Right hindlimb (tissue), 1 donor: ENCODE results near the gene DEF6.
"Not testable (repeated sequence)": the region's sequence is repeated elsewhere in the genome, so short reads cannot be mapped to it uniquely, and the experiment has no call there.

Experiments used
- DNase-seq: peaks from one replicate; pipeline ENCODE4 v3.0.0-alpha.2; 2018

Gene DEF6

DNA sequence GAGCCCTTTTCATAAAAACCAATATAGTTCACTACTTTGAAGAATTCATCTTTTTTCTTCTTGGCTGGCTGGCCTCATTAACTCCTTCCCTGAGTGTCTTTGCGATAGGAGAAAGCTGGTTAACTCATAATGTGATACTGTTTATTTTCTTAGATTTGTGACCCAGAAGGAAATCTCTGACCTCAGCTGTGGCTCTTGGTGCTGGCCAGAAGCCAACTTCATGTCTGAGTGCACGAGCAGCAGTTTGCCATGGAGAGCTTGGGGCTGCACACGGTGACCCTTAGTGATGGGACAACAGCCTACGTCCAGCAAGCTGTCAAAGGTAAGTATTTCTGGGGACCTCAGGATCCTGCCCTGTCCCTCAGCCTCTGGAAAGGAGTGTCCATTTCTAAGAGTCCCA, 16.7 kb upstream of the DEF6 start:
- no peak for DNase-seq

DNA sequence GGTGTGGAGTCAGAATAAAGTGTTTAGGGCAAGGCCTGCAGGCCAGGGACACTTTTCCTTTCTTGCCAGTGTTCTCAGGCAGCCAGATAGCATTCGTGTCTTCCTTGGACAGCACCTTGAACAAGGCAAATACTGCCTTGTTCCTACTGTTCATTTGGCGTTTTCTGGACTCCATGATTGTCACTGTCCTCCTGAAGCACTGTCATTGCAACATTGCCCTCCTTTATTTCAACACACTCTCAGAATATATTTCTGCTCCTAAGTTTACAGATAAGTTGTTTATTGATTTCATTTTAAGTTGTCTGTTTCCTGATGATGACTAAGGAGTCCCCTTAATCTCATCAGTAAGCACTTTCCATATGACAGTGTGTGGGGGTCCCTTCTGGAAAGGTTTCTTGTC, 15.1 kb upstream of the DEF6 start:
- DNase-seq = no peak

DNA sequence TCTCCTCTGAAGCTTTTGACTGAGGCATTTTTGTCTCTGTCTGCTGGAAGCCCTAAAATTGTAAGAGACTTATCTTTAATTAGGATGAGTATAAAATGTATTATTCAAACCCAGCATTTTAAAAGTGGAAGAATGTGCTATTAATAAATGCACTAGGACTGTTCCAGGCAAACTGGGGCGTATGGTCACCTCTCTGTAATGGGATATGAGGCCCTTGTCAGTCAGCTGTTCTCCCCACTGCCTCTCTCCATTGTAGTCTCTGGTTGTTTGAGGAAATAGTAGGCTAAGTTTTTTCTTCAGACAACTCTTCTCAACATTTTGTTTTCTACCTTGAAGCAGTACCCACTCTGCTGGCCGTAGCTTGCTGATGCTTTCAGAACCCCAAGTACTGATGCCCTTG, 14.3 kb upstream of the DEF6 start:
- DNase-seq = no peak

DNA sequence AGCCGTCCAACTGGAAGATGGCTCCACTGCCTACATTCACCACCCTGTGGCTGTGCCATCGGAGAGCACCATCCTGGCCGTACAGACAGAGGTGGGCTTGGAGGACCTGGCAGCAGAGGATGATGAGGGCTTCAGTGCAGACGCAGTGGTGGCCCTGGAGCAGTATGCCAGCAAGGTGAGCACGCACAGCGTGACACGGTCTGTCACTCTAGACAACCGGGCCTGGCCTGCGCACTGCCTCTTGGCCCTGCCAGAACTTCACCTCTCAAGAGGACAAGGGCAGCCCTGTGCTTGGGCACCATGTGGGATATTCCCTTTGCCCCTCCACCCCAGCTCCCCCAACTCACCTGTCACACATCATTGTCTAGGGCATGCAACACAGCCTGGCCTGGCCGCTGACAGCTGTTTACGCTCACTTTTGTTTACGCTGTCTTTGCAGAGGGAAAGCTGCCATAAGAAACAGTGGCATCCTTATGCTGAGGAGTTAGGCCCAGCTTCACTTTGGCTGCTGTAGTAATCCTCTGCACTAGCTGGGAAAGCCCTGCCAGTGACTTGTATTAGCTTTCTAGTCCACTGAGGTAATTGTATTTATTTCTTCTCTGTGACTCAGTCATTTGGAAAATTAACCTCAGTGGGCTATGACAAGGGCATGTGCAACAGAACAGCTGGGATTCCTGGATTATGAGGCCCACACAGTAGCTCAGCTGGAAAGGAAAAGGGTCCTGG, 9.8 kb upstream of the DEF6 start:
- DNase-seq = no peak

DNA sequence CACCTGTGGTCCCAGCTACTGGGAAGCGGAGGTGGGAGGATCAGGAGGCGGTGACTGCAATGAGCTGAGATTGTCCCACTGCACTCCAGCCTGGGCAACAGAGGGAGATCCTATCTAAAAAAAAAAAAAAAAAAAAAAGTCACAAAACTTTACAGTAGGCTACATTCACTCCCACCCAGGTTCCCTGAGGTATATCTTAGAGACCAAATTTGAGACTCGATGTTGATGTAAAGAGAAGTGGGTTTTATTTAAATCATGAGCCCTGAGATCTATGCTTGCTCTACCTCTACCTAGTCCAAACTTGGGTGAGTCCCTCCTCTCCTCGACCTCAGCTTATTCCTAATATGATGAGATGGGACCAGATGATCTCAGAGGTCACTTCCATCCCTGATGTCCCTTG, 8.8 kb upstream of the DEF6 start:
- no peak for DNase-seq

DNA sequence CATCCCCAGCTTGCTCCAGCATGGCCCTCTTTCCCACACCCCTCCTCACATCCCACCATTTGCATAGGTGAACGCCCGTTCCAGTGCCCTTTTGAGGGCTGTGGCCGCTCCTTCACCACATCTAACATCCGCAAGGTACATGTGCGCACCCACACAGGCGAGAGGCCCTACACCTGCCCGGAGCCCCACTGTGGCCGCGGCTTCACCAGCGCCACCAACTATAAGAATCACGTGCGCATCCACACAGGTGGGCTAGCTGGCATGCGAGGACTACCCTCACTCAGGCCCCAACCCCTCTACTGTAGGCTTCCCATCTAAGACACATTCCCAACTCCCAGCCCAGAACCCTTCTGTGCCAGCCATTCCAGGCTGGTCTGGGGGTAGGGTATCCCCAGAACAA, 6.1 kb upstream of the DEF6 start:
- DNase-seq = no peak

DNA sequence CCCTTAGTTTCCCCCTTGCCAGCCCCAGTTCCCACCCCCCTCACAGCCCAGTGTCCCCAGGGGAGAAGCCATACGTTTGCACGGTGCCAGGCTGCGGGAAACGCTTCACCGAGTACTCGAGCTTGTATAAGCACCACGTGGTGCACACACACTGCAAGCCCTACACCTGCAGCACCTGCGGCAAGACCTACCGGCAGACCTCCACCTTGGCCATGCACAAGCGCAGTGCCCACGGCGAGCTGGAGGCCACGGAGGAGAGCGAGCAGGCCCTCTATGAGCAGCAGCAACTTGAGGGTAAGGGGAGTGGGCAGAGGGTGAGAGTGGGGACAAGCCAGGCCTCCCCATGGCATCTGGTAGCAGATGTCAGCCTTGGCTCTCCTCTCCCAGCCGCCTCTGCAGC, 5.1 kb upstream of the DEF6 start:
- DNase-seq = no peak

DNA sequence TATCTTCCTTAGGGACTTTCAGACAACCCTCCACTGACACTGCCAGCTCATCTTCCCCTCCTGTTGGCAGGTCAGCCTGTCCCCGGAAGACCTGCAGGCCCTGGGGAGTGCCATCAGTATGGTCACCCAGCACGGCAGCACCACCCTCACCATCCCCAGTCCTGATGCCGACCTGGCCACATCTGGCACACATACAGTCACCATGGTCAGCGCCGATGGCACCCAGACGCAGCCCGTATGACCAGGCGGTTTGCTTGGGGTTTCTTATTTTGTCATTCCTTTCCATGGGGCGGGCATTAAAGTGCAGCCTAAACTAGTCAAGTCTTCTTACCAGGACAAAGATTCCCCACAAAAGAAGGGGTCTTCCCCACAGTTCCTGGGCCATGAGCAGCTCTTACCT, 3.9 kb upstream of the DEF6 start:
- DNase-seq = no peak

DNA sequence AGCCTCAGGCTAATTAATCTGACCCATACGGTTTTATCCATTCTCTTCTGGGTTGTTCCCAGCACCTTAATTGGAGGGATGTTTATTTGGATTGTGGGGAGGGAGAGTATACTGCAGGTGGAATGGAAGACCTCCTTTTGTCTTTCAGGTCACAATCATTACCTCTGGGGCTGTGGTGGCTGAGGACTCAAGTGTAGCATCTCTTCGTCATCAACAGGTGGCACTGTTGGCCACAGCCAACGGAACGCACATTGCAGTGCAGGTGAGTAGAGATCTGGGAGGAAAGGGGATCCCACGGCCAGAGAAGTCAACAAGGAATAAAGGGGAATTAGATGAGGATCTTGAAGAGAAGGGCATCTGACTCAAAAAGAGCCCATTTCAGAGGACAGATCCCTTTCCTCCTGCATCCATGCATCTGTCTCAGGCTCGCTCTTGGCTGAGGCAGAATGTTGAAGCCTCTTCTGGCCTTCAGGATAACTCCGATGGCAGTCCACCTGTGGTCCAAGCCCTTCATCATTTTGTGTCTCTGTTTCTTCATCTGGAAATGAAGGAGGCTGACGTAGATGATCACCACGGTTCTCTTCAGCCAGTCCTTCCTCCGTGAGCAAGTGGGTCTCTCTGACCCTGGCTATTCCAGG, 3.2 kb upstream of the DEF6 start:
- DNase-seq = no peak

DNA sequence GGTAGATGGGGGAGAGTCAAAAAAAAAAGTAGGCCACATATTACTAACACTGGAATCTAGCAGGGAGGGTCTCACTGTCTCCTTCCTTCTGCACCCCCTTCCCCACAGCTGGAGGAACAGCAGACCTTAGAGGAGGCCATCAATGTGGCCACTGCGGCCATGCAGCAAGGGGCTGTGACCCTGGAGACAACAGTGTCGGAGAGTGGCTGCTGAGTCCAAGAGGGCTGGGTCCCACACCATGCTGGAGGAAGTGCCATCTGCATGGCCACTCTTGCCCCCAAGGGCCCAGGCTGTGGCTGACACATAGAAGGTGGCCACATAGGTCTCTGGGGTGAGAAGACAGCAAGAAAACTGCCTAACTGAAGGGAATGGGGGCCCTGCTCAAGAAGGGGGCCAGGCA, 2.6 kb upstream of the DEF6 start:
- no peak for DNase-seq

DNA sequence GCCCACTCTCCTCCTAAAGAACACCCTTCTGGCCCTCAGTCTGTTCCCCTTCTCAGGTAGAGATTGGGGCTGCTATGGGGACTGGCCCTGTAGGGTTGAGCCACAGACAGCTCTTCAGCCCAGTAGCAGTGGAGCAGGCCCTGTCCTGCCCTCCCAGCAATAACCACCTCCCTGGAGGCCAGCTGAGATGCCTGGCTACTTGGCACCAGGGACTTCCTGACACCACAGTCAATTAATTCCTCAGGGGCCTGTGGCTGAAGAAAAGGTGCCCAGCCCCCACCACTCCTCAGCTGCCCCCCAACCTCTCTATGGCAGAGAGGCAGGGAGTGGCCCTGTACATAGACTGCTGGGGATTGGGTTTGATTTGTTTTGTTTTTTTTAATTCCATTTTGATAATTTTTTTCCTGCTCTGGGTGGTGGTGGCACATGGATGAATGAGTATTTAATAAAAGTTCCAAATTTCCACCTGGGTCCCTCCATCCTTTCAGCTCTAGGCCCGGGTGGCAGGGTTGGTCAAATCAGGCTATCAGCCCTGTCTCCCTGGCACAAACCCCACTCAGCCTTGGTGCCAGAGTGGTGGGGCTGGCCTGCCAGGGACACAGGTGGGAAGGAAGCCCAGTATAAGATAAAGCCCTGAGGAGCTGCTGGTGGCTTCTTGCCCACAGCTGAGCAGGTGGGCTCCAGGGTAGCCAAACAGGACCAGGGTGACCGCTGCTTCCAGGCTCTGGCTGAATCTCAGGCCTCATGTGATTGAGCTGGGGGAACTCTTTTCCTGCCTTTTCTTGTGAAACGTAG, 1.9 kb upstream of the DEF6 start:
- DNase-seq = no peak

DNA sequence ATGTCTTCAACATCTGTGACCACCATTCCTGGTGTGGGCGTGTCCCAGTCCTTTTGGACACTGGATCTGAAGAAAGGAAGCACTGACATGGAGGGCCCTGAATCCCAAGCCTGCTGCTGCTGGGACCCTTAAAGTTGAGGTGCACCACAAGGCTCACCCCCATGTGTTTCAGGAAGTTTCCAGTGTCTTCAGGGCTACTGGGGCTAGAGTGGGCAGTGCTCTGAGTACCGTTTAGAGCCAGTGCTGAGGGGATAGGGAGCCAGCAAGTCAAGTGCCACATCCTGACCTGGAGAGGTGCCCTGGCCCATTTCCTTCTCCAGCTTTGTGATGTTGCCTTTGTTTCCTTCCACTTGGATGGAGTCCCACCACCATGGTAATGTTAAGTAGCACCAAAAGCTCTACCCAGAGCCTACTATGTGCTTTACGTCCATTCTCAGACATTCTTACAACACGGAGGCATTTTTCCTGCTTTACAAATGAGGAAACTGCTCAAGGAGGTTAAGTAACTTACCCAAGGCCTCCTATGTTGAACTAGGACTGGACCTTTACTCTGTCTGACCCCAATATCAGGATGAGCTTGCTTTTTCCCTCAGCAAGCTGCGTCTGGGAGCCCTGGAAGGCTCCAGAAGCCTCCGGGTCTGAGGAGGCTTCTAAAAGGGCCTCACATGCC, 552 bp upstream of the DEF6 start:
- no peak for DNase-seq

DNA sequence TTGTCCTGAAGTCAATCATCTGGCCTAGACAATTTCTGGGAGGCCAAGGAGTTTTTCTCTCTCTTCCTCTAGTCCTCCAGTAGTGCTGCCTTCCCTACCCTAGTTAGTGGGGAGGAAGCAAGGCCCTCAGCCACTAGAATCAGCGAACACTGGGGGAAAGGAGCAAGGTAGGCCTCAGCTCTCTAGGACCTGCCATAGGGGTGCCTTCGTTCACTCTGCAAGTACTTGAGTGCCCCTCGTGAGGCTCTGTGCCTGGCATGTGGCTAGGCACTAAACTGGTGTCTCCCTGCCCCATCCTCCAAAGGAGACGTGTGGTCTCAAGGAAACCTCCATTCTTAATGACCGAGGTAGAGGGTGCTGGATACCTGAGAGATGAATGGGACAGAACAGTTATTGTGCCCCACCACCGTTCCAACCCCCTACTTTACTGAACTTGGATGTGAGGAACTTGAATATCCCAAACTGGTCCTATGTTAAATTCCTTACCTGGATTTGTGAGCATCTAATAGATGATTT, 1.1 kb downstream of the DEF6 start:
- DNase-seq = no peak

DNA sequence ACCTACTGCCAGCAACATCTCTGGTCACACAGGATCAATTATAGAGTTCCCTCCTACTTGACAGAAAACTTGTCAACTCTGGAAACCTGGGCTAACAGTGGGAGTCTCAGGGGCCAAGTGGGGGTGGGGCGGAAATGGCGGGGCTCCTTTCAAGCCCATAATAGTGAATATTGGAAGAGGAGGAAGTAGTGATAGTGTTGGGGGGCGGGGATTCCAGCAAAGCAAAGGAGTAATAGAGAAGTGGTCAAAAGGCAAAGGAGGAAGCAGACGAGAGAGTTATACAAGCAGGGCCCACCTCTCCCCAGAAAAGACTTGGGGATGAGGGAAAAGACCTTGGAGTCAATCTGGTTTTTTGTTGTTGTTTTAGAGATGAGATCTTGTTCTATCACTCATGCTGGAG, 2.1 kb downstream of the DEF6 start:
- DNase-seq = no peak

DNA sequence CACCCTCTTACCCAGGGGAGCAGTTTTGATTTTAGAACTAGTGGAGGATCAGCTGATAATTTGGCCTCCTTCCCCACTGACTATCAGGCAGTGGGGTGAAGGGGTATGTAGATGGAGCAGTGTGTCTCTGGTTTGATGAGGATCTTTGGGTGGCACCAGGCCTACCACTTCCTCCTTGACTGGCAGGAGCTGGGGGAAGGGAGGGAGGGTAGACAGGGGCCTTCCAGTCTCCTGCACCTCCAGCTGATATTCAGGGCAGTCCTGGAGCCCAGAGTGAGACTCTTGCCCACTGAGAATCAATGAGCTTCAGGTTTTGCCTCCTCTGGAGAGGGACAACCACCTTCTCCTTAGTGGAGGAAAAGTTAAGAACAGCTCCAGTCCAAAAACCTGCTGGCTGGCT, 3.2 kb downstream of the DEF6 start:
- no peak for DNase-seq

DNA sequence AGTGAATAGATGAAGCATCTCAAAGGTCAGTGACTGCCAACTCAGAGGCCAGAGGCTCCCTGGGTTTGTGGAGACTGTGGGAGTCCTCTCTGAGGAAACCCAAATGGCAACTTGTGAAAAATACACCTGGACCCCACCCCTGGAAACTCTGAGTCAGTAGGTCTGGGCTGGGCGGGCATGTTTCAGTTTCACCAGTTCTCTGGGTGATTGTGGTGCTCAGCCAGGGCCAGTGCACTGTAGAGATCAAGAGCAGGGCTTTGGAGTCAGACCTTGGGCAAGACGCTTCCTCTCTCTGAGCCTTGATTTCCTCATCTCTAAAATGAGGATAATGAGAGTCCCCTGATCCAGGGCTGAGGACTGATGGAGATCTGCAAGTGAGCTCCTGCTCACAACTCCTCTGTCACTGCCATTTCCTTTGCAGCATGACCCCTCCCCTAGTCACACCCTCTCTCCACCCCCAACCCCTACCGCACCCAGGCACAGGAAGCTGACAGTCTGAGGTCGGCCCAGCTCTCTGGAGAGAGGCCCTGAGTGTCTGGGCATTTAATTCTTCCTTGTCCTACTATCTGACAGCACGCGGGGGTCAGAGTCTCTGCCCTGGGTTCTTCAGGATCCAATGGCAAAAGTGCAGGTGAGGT, 5.1 kb downstream of the DEF6 start:
- no peak for DNase-seq

DNA sequence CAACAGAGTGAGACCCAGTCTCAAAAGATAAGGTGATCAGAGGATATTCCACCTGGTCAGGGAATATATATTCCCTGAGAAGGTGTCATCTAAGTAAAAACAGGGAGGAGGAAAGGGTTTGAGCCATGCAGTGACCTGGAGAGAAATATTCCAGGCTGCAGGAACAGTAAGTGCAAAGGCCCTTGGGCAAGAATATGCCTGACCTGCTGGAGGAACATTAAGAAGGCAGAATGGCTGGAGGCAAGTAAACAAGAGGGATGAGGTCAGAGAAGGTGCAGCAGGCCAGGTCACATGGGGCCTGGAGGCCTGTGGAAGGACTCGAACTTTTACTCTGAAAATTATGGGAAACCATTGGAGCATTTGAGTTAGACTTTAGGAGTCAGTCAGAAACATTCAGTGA, 6.7 kb downstream of the DEF6 start:
- DNase-seq = no peak

DNA sequence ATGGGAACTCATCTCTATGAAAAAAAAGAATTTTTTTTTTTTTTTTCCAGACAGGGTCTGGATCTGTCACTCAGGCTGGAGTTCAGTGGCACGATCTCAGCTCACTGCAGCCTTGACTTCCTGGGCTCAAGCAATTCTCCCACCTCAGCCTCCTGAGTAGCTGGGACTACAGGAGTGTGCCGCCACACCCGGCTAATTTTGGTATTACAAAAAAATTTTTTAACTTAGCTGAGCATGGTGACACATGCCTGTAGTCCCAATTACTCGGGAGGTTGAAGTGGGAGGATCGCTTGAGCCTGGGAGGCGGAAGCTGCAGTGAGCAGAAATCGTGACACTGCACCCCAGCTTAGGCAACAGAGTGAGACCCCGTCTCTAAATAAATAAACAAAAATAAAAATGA, 7.5 kb downstream of the DEF6 start:
- DNase-seq = no peak

DNA sequence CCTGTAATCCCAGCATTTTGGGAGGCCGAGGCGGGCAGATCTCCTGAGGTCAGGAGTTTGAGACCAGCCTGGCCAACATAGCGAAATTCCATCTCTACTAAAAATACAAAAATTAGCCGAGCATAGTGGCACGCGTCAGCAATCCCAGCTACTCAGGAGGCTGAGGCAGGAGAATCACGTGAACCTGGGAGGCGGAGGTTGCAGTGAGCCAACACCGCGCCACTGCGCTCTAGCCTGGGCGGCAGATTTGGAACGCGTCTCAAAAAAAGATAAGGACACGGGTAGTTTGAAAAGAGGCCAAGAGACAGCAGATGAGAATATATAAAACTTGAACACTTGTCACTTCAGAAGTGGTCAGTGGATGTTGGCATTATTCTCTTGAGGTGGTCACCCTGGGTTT, 9.5 kb downstream of the DEF6 start:
- not testable (repeated sequence) for DNase-seq

DNA sequence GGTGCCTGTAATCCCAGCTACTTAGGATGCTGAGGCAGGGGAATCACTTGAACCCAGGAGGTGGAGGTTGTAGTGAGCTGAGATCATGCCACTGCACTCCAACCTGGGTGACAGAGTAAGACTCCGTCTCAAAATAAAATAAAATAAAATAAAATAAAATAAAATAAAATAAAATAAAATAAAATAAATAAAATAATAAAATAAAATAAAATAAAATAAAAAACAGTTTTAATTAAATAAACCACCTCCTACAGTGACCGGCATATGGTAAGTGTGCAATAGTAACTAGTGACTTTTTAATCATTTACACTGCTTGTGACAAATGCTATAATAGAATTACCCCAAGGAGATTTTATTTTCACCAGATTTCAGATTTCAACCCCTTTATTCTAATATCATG, 10.9 kb downstream of the DEF6 start:
- not testable (repeated sequence) for DNase-seq

DNA sequence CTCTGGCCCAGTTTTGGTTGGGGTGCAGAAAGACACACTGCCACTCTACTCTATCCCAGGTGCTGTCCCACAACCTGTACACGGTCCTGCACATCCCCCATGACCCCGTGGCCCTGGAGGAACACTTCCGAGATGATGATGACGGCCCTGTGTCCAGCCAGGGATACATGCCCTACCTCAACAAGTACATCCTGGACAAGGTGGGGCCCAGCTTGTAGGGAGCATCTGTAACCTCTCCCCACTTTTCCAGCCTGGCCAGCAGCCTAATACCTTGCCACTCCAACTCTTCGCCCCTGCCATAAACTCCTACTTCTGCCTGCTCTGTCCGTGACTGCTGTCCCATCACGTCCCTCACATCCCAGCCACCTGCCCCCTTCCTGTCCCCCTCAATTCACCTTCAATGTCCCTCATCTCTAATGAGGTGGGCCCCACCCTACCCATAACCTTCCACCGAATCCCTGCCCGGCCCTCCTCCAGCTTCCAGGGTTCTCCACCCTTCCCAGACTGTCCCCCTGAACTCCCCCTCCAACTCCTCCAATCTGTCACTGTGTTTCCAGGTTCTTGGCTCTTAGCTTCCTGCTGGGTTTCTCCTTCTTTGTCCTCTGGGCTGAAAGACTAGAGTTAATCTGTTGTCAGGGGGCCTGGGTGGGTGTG, 12.1 kb downstream of the DEF6 start:
- DNase-seq = no peak

DNA sequence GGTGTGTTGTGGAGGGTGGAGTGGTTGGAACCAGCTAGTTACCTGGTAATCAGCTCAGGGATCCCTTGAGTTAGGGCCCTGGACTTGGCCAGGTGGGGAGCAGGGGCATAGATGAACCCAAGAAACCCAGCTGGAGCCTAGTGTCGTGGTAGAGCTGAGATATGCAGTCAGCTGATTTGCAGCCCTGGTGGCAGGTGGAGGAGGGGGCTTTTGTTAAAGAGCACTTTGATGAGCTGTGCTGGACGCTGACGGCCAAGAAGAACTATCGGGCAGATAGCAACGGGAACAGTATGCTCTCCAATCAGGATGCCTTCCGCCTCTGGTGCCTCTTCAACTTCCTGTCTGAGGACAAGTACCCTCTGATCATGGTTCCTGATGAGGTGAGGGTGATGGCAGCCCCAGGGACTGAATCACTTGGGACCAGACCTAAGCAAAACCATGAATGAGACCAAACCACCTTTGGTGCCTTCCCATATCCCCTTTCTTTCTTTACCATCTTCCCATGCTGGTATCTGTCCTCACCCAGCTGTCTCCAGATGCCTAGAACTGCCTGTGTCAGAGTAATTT, 12.7 kb downstream of the DEF6 start:
- DNase-seq = no peak
